ENCODE results near the gene LTBP3. TPM values are rescaled to one million over a fixed set of nuclear protein-coding genes. Genes with fewer than 3 reads are reported as not detected.
A peak's percentile ranks its signal among the peaks of the same experiment; 100 is the strongest.

Gene LTBP3
- total RNA-seq, 1 experiment from 2014 or later: 10.6 TPM

- H3K79me2 ChIP-seq (ENCODE audit: insufficient read depth, low read length): no peaks in the 10 kb centered on the region
- no peak overlapping the region for H4K8ac ChIP-seq (replicated peaks; ENCODE audit: insufficient read length, low read depth, low read length)
- no peak overlapping the region for H2BK12ac ChIP-seq (ENCODE audit: insufficient read length, low read depth, low read length)
- no peak overlapping the region for H2BK20ac ChIP-seq (ENCODE audit: low read depth, low read length, poor library complexity, severe bottlenecking)
- no peak overlapping the region for H3K56ac ChIP-seq (ENCODE audit: insufficient read length, low read depth, low read length)
- H4K5ac ChIP-seq (ENCODE audit: insufficient read length, low read depth, low read length): no peak overlapping the region
- no peak overlapping the region for H3K4ac ChIP-seq (ENCODE audit: low read depth, low read length)
- H3K23me2 ChIP-seq (ENCODE audit: insufficient read length, low read depth, low read length, poor library complexity, severe bottlenecking): no peaks in the 10 kb centered on the region
- no peak overlapping the region for H2AFZ ChIP-seq (ENCODE audit: low read length)
- peaks cover 8% of the 10 kb centered on the region; the same call in 1 of the 2 replicates for H3K4me1 ChIP-seq (ENCODE audit: insufficient read depth, low read length)
- no peak overlapping the region for H4K91ac ChIP-seq (ENCODE audit: insufficient read length, low read depth, low read length)
- no peak overlapping the region for H3T11ph ChIP-seq (ENCODE audit: low read length)
- Mint-ChIP-seq H3K36me3 (ENCODE audit: insufficient read depth in 1 of 3, low read depth in 3 of 3) (no peaks in the 10 kb centered on the region), H3K27ac (no peak overlapping the region), H3K4me1 (peaks cover 43 to 55% of the 10 kb centered on the region in 2 experiments), H3K4me3 (peak overlapping the region; percentile 42 to 58; a peak in 4 of 5 replicates), H3K9me3 (no peaks in the 10 kb centered on the region; a peak in 1 of 5 replicates), H3K27me3 (ENCODE audit: low read depth) (peaks cover 66% of the 10 kb centered on the region)
- H3K27ac ChIP-seq (ENCODE audit: insufficient read length, low read depth, low read length): no peak overlapping the region
- H4K20me1 ChIP-seq (ENCODE audit: control insufficient read depth, insufficient read depth, insufficient read length): no peaks in the 10 kb centered on the region
- H2BK15ac ChIP-seq (ENCODE audit: low read depth, low read length): no peak overlapping the region
- no peak overlapping the region for H3K9ac ChIP-seq (ENCODE audit: extremely low read depth, insufficient read length, low read length)
- no peak overlapping the region for H3K23ac ChIP-seq (ENCODE audit: insufficient read length, low read depth, low read length)
- H3K18ac ChIP-seq (ENCODE audit: insufficient read length, low read depth, low read length): no peak overlapping the region
- no peaks in the 10 kb centered on the region; the same call in 1 of the 2 replicates for H3K27me3 ChIP-seq (ENCODE audit: insufficient read depth, low read length)
- H3K79me1 ChIP-seq (ENCODE audit: insufficient read depth, low read depth, low read length, poor library complexity, severe bottlenecking): no peaks in the 10 kb centered on the region
- DNase-seq: peak; percentile 91
- WGBS (ENCODE audit: extremely low coverage, insufficient read length, low lambda C conversion rate): no CpG with 5 or more reads among the region's 37 CpGs
- H2BK5ac ChIP-seq (ENCODE audit: insufficient read length, low read length): no peak overlapping the region
- no peak overlapping the region for H2BK120ac ChIP-seq (ENCODE audit: low read depth, low read length, poor library complexity, severe bottlenecking)
- no peak overlapping the region for H2AK5ac ChIP-seq (ENCODE audit: insufficient read length, low read length)
- no peak overlapping the region for H3K14ac ChIP-seq (ENCODE audit: insufficient read depth, low read length)
- no peak for TF ChIP-seq CTCF (conservative IDR thresholded peaks at IDR 0.05)
- H3K4me2 ChIP-seq (ENCODE audit: insufficient read depth, insufficient read length, low read length): peak overlapping the region; percentile 49
- no peaks in the 10 kb centered on the region for H3K9me3 ChIP-seq (ENCODE audit: control insufficient read depth, low read depth, low read length)
Observed at GRCh38 chr11:65553301-65554001, 4.7 kb downstream of the LTBP3 start.

All from H9 (cell line).